GM12865 (cell line): ENCODE data around the gene BCAT1.
"Not testable (repeated sequence)": the region's sequence is repeated elsewhere in the genome, so short reads cannot be mapped to it uniquely, and the experiment has no call there.

ENCODE experiments used
- DNase-seq: peaks from one replicate; pipeline ENCODE4 v3.0.0; 2010; ENCODE audit warnings: low read depth
- H3K4me3 ChIP-seq: 2 replicates; pipeline ENCODE4 v1.5.1; 2011; ENCODE audit warnings: mild to moderate bottlenecking, low read depth, low read length, control low read depth
- TF ChIP-seq, protein P1 (sequence below): IDR thresholded peaks from 2 replicates; pipeline ENCODE4 v1.5.1; 2011; ENCODE audit warnings: low read length, control low read depth, low read depth, inconsistent platforms; ENCODE audit not compliant: insufficient read depth; ENCODE audit errors: missing control alignments

The BCAT1 gene

DNA sequence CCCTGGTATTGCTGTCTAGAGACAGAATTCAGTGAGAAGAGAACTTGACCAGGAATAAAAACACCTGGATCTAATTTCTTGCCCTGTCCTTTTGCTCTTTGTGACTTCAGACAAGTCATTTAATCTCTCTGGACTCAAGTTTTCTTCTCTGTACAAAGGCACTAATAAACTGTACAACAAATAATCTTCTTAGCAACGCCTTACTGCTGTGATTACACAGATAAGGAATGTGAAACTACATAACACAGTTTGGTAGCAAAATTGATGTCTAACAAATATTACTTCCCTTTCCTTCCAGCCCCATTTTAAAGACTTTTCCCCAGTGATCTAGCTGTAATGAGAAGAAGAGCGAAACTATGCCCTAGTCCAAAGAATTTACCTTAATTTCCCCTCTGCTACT, 69.3 kb downstream of the BCAT1 start:
- no peak for DNase-seq
- TF ChIP-seq, protein P1, sequence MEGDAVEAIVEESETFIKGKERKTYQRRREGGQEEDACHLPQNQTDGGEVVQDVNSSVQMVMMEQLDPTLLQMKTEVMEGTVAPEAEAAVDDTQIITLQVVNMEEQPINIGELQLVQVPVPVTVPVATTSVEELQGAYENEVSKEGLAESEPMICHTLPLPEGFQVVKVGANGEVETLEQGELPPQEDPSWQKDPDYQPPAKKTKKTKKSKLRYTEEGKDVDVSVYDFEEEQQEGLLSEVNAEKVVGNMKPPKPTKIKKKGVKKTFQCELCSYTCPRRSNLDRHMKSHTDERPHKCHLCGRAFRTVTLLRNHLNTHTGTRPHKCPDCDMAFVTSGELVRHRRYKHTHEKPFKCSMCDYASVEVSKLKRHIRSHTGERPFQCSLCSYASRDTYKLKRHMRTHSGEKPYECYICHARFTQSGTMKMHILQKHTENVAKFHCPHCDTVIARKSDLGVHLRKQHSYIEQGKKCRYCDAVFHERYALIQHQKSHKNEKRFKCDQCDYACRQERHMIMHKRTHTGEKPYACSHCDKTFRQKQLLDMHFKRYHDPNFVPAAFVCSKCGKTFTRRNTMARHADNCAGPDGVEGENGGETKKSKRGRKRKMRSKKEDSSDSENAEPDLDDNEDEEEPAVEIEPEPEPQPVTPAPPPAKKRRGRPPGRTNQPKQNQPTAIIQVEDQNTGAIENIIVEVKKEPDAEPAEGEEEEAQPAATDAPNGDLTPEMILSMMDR, result no peak
- no peak overlapping the region for H3K4me3 ChIP-seq

DNA sequence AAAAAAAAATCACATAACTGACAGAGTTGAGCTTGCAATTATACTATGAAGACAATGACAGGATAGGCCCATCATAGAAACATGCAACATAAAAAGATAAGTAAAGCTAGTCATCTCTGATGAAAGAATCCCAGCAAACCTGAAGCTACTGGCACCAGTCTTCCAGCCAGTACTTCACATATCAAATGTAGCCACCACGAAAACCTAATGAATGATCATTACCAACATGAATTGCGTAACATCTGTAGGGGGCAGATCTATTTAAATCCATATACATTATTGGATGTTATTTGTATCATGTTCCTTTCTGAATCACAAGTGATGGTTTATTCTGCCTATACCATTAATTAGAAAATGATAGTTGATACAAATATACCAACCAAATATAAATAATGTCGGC, 73.9 kb downstream of the BCAT1 start:
- no peak for DNase-seq
- no peak overlapping the region for H3K4me3 ChIP-seq
- TF ChIP-seq, protein P1, result no peak

- no peak overlapping the region for H3K4me3 ChIP-seq
- TF ChIP-seq, protein P1, result no peak
- no peak for DNase-seq
Measured at GRCh38 chr12:24872211-24872610, 76.7 kb downstream of the BCAT1 start.

- not testable (repeated sequence) for H3K4me3 ChIP-seq, DNase-seq
Measured at GRCh38 chr12:24866139-24866538, 82.8 kb downstream of the BCAT1 start.

- TF ChIP-seq, protein P1, result no peak
- no peak overlapping the region for H3K4me3 ChIP-seq
- DNase-seq, result peak; percentile 51
Measured at GRCh38 chr12:24864796-24865125, 84.1 kb downstream of the BCAT1 start.

GRCh38 chr12:24861766-24862540, 86.9 kb downstream of the BCAT1 start:
- TF ChIP-seq, protein P1, result no peak

DNA sequence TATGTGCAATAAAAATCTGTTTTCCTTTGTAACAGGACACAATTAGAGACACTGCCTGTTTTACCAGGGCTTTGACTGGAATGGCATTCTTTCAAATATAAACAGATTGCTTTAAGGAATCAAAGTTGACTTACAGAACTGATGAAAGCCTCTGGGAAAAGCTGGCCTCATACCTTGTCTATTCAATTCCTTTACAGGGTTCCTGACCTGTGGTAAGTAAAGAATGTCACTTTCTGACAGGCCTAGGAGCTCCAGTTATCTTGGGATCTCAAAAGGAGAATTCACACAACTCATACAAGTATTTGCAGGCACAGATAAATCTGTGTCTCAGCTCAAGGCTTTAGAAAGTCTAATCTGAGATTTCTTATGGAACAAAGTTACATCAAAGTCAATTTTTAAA, 88.4 kb downstream of the BCAT1 start:
- no peak for DNase-seq
- no peak overlapping the region for H3K4me3 ChIP-seq
- TF ChIP-seq, protein P1, result no peak

More at GRCh38 chr12:24861766-24862540, 86.9 kb downstream of the BCAT1 start:
- DNase-seq, result peak; percentile 72
- no peak overlapping the region for H3K4me3 ChIP-seq

GRCh38 chr12:24856541-24856940, 92.4 kb downstream of the BCAT1 start:
- H3K4me3 ChIP-seq, result no peak overlapping the region
- TF ChIP-seq, protein P1, result no peak
- no peak for DNase-seq
